ENCODE measurements around the gene GEN1.

GRCh38 chr2:17835516-17835915, 81.6 kb downstream of the GEN1 start:
- TF ChIP-seq CHD1 (IDR thresholded peaks at IDR 0.05; ENCODE audit: low read depth, low read length) (no peak), CEBPB (IDR thresholded peaks at IDR 0.05; ENCODE audit: low read depth, low read length) (no peak), SMC3 (IDR thresholded peaks at IDR 0.05; ENCODE audit: low read depth, low read length) (no peak)
- TF ChIP-seq, protein P1, sequence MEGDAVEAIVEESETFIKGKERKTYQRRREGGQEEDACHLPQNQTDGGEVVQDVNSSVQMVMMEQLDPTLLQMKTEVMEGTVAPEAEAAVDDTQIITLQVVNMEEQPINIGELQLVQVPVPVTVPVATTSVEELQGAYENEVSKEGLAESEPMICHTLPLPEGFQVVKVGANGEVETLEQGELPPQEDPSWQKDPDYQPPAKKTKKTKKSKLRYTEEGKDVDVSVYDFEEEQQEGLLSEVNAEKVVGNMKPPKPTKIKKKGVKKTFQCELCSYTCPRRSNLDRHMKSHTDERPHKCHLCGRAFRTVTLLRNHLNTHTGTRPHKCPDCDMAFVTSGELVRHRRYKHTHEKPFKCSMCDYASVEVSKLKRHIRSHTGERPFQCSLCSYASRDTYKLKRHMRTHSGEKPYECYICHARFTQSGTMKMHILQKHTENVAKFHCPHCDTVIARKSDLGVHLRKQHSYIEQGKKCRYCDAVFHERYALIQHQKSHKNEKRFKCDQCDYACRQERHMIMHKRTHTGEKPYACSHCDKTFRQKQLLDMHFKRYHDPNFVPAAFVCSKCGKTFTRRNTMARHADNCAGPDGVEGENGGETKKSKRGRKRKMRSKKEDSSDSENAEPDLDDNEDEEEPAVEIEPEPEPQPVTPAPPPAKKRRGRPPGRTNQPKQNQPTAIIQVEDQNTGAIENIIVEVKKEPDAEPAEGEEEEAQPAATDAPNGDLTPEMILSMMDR (conservative IDR thresholded peaks at IDR 0.05; ENCODE audit: low read depth, low read length) = no peak
